A549 (cell line): Measurements from ENCODE around the gene FAHD1. TPM values are rescaled to one million over a fixed set of nuclear protein-coding genes. Genes with fewer than 3 reads are reported as not detected.

Source experiments
- ATAC-seq, 2 experiments: fragments of 200-7000 bp in 1 of 2; fragments of >200 bp in 1 of 2; cut with Nextera tagmentation in 1 of 2; cut with Tn5 transposase in 1 of 2; 3 replicates each; pipeline versions ENCODE4 v1.8.0 to v1.9.1; 2018 to 2020; ENCODE audit warnings: mild to moderate bottlenecking in 1 of 2, moderate library complexity in 1 of 2
- CTCF ChIA-PET: fragments of 300-600 bp; sonication (Branson Sonifier 250); formaldehyde crosslinking; extraction: SDS; loops from one replicate; lab custom pipeline; 2021; ENCODE audit warnings: antibody characterized with exemption, inconsistent platforms; lab: Yijun Ruan, JAX
- POLR2A ChIA-PET: fragments of 350-600 bp; formaldehyde crosslinking; extraction: SDS; loops from one replicate; lab custom pipeline; 2021; ENCODE audit warnings: antibody characterized with exemption, inconsistent platforms; lab: Yijun Ruan, JAX
- DNase-seq, 2 experiments: peaks; one replicate each; pipeline versions ENCODE4 v3.0.0 to v3.0.0-alpha.2; 2011 to 2016; ENCODE audit warnings: low read depth in 1 of 2, low spot score in 1 of 2
- FAIRE-seq: peaks from 2 replicates; lab custom pipeline; 2011; peaks lifted over from hg19 to GRCh38; lab: Jason Lieb, UNC
- H3K27ac ChIP-seq, 2 experiments: fragments of >200 bp; sonication (Bioruptor Twin); formaldehyde crosslinking; 3 replicates each; pipeline ENCODE4 v1.5.1; 2016 to 2017
- H3K4me1 ChIP-seq: fragments of >200 bp; sonication (Bioruptor Twin); formaldehyde crosslinking; 3 replicates; pipeline ENCODE4 v1.6.1; 2016
- H3K4me2 ChIP-seq: fragments of >200 bp; sonication (Bioruptor Twin); formaldehyde crosslinking; 3 replicates; pipeline ENCODE4 v1.6.1; 2016
- H3K4me3 ChIP-seq: fragments of >200 bp; sonication (Bioruptor Twin); formaldehyde crosslinking; 3 replicates; pipeline ENCODE4 v1.5.1; 2016
- H3K9me3 ChIP-seq: fragments of >200 bp; sonication (Bioruptor Twin); formaldehyde crosslinking; 3 replicates; pipeline ENCODE4 v1.6.1; 2016
- CBX8 ChIP-seq: fragments of 200-600 bp; sonication (generic); IDR thresholded peaks from 2 replicates; pipeline ENCODE4 v1.6.1; 2016
- CHD4 ChIP-seq: fragments of 200-600 bp; sonication (generic); IDR thresholded peaks from 2 replicates; pipeline ENCODE4 v1.6.1; 2016; ENCODE audit warnings: antibody characterized with exemption, mild to moderate bottlenecking, borderline replicate concordance
- ESRRA ChIP-seq: fragments of 150-350 bp; IDR thresholded peaks from 2 replicates; pipeline ENCODE4 v1.6.1; 2014; ENCODE audit warnings: mild to moderate bottlenecking, low read length, borderline replicate concordance
- HMGXB4 ChIP-seq: fragments of 250-450 bp; sonication (Bioruptor Pico); IDR thresholded peaks from 2 replicates; pipeline ENCODE4 v1.5.0; 2021; ENCODE audit warnings: mild to moderate bottlenecking, moderate library complexity, borderline replicate concordance
- KDM5A ChIP-seq: fragments of 200-600 bp; sonication (generic); IDR thresholded peaks from 2 replicates; pipeline ENCODE4 v1.6.1; 2016; ENCODE audit warnings: antibody characterized with exemption, mild to moderate bottlenecking
- MAFK ChIP-seq: fragments of 450-650 bp; IDR thresholded peaks from 2 replicates; pipeline ENCODE4 v1.6.1; 2014; ENCODE audit not compliant: partially characterized antibody
- MAZ ChIP-seq: fragments of 150-350 bp; IDR thresholded peaks from 2 replicates; pipeline ENCODE4 v1.6.1; 2014; ENCODE audit warnings: antibody characterized with exemption, low read depth, low read length, borderline replicate concordance
- MYC ChIP-seq: IDR thresholded peaks from 2 replicates; pipeline ENCODE4 v1.6.1; 2012; ENCODE audit warnings: mild to moderate bottlenecking, inconsistent platforms, low read length, improper control_type of control experiment, borderline replicate concordance
- NPAS2 ChIP-seq: fragments of 250-450 bp; sonication (Bioruptor Pico); IDR thresholded peaks from 2 replicates; pipeline ENCODE4 v1.8.0; 2022; ENCODE audit warnings: mild to moderate bottlenecking, moderate library complexity, borderline replicate concordance
- NR3C1 ChIP-seq: fragments of >200 bp; sonication (Bioruptor Twin); formaldehyde crosslinking; IDR thresholded peaks from 3 replicates; pipeline ENCODE4 v1.6.1; 2017
- PBX3 ChIP-seq: IDR thresholded peaks from 2 replicates; pipeline ENCODE4 v1.6.1; 2012
- PHF8 ChIP-seq: fragments of 200-600 bp; sonication (generic); IDR thresholded peaks from 2 replicates; pipeline ENCODE4 v1.6.1; 2016; ENCODE audit warnings: low read depth, mild to moderate bottlenecking, antibody characterized with exemption, moderate library complexity, borderline replicate concordance
- POLR2AphosphoS2 ChIP-seq: conservative IDR thresholded peaks from 2 replicates; pipeline ENCODE4 v1.6.1; 2012; ENCODE audit warnings: low read length, improper control_type of control experiment, inconsistent platforms
- RAD21 ChIP-seq, 2 experiments: fragments of >200 bp in 1 of 2; sonication (Bioruptor Twin) in 1 of 2; formaldehyde crosslinking in 1 of 2; IDR thresholded peaks in 1 of 2; conservative IDR thresholded peaks in 1 of 2; 2 replicates in 1 of 2; 3 replicates in 1 of 2; pipeline ENCODE4 v1.6.1; 2012 to 2018; ENCODE audit warnings: inconsistent platforms in 1 of 2
- ZC3H11A ChIP-seq: fragments of 450-650 bp; IDR thresholded peaks from 2 replicates; pipeline ENCODE4 v1.6.1; 2014; ENCODE audit warnings: antibody characterized with exemption, mild to moderate bottlenecking
- WGBS: methylation state at CpG from one replicate; pipeline ENCODE4 v1.1.6; 2017; ENCODE audit errors: missing lambda C conversion rate; 5-methylcytosine and 5-hydroxymethylcytosine counted together
- polyA plus RNA-seq, 4 experiments: library from polyadenylated mRNA; depleted of rRNA in 3 of 4; stranded (reverse); fragments of >200 nt; fragmentation: RNase III in 1 of 4; extraction: RNeasy Plus Mini Kit Qiagen cat#74134 plus additional on column Dnase treatment in 1 of 4; gene quantifications; 2 replicates in 3 of 4; 3 replicates in 1 of 4; pipeline ENCODE4 v1.2.3, GENCODE V29; 2011 to 2017
- TF ChIP-seq, protein P1 (sequence below): fragments of >200 bp; sonication (Bioruptor Twin); formaldehyde crosslinking; IDR thresholded peaks from 3 replicates; pipeline ENCODE4 v1.6.1; 2016
- TF ChIP-seq, protein P2 (sequence below): IDR thresholded peaks from 2 replicates; pipeline ENCODE4 v1.6.1; 2012; ENCODE audit warnings: low read depth, borderline replicate concordance
- TF ChIP-seq, protein P3 (sequence below): fragments of 200-600 bp; sonication (generic); IDR thresholded peaks from 2 replicates; pipeline ENCODE4 v1.6.1; 2016; ENCODE audit warnings: antibody characterized with exemption, mild to moderate bottlenecking, moderate library complexity
- TF ChIP-seq, protein P4 (sequence below): IDR thresholded peaks from 2 replicates; pipeline ENCODE4 v1.6.1; 2012

FAHD1 gene
- polyA plus RNA-seq, 2 of the 4 experiments (the other 2 are of a cell fraction), result 30.6 to 68.4 TPM

DNA sequence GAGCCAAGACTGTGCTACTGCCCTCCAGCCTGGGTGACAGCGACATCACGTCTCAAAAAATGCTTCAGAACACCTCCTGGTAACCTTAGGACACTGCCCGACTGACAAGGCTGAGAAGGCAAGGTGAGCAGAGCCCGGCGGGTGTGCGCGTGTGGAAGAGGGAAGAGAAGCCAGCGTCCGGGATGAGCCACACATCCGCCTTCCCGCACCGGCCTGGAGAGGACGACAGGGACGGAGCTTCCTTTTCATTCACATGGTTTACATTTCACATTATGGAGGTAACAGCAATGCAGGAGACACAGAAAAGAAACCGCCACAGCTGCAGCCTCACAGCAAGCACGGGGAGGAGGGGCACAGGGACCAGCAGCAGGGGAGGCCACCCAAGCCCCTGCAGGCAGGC, 16.9 kb upstream of the FAHD1 start:
- H3K4me1 ChIP-seq, result peaks cover 10% of the 10 kb centered on the region; the same call in 1 of the 3 replicates
- H3K4me2 ChIP-seq, result no peak overlapping the region
- FAIRE-seq (no peak), DNase-seq (no peak), ATAC-seq (no peak)
- CTCF ChIA-PET, result interaction anchor here (1.3 to 1.8 kb wide), 3 partner anchors 13 to 36 kb away, joined by 3 to 4 read pairs (median 4); no protein-coding TSS in a partner anchor
- WGBS, result 93% methylated on average over 16 of the region's 16 CpGs
- no peak overlapping the region for H3K4me3 ChIP-seq
- H3K27ac ChIP-seq, result no peak overlapping the region
- TF ChIP-seq KDM5A (no peak), MYC (no peak), CBX8 (no peak), ESRRA (no peak), RAD21 (conservative IDR thresholded peaks at IDR 0.05 in 1 of 2, IDR thresholded peaks at IDR 0.05 in 1 of 2) (no peak), MAFK (no peak), PHF8 (no peak), NR3C1 (no peak), ZC3H11A (no peak)
- POLR2A ChIA-PET, result no interaction called here
- H3K9me3 ChIP-seq, result no peaks in the 10 kb centered on the region

GRCh38 chr16:1810536-1810935, 16.5 kb upstream of the FAHD1 start:
- 91% methylated on average over 14 of the region's 16 CpGs for WGBS
- no peak overlapping the region for H3K4me3 ChIP-seq
- no peaks in the 10 kb centered on the region for H3K9me3 ChIP-seq
- peaks cover 10% of the 10 kb centered on the region; the same call in 1 of the 3 replicates for H3K4me1 ChIP-seq
- H3K27ac ChIP-seq, result no peak overlapping the region
- POLR2A ChIA-PET, result interaction anchor here (1.0 kb wide), 1 partner anchor 28 kb away, joined by 3 read pairs; the partner anchor contains the start of genes NUBP2 and SPSB3
- no peak for ATAC-seq
- no peak for FAIRE-seq
- H3K4me2 ChIP-seq, result no peak overlapping the region
- CTCF ChIA-PET, result interaction anchor here (0.6 to 4.0 kb wide), 6 partner anchors 9 to 139 kb away, joined by 3 to 15 read pairs (median 4); no protein-coding TSS in a partner anchor
- no peak for DNase-seq
- TF ChIP-seq KDM5A (no peak), NR3C1 (no peak), POLR2AphosphoS2 (no peak), CHD4 (no peak), ESRRA (no peak), HMGXB4 (CRISPR knock-in tag) (no peak), MYC (no peak)
- TF ChIP-seq, protein P1, sequence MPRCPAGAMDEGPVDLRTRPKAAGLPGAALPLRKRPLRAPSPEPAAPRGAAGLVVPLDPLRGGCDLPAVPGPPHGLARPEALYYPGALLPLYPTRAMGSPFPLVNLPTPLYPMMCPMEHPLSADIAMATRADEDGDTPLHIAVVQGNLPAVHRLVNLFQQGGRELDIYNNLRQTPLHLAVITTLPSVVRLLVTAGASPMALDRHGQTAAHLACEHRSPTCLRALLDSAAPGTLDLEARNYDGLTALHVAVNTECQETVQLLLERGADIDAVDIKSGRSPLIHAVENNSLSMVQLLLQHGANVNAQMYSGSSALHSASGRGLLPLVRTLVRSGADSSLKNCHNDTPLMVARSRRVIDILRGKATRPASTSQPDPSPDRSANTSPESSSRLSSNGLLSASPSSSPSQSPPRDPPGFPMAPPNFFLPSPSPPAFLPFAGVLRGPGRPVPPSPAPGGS, result no peak
- TF ChIP-seq, protein P2, sequence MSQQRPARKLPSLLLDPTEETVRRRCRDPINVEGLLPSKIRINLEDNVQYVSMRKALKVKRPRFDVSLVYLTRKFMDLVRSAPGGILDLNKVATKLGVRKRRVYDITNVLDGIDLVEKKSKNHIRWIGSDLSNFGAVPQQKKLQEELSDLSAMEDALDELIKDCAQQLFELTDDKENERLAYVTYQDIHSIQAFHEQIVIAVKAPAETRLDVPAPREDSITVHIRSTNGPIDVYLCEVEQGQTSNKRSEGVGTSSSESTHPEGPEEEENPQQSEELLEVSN, result no peak

GRCh38 chr16:1812732-1813163, 14.3 kb upstream of the FAHD1 start:
- ATAC-seq, result peak; percentile 94 to 96
- peak; percentile 66 to 80 for DNase-seq
- CTCF ChIA-PET, result interaction anchor here (0.6 to 4.0 kb wide), 15 partner anchors 8 to 449 kb away, joined by 3 to 15 read pairs (median 4); partner anchors contain the start of genes HAGH, MAPK8IP3 and MRPS34
- POLR2A ChIA-PET, result no interaction called here
- H3K4me1 ChIP-seq, result peaks cover 10% of the 10 kb centered on the region; the same call in 1 of the 3 replicates
- no peak overlapping the region for H3K4me3 ChIP-seq
- WGBS, result 19% methylated on average over 17 of the region's 17 CpGs
- no peaks in the 10 kb centered on the region for H3K9me3 ChIP-seq
- FAIRE-seq, result no peak
- H3K4me2 ChIP-seq, result peak overlapping the region; percentile 41; the same call in 2 of the 3 replicates
- peak overlapping the region in 1 of 2 experiments; percentile 30; a peak in 1 of 6 replicates for H3K27ac ChIP-seq
- TF ChIP-seq ESRRA, result no peak
- TF ChIP-seq, protein P1, result no peak
- TF ChIP-seq MAZ, result no peak
- TF ChIP-seq RAD21 (conservative IDR thresholded peaks at IDR 0.05 in 1 of 2, IDR thresholded peaks at IDR 0.05 in 1 of 2), result peak; percentile 65 to 80
- TF ChIP-seq, protein P3, sequence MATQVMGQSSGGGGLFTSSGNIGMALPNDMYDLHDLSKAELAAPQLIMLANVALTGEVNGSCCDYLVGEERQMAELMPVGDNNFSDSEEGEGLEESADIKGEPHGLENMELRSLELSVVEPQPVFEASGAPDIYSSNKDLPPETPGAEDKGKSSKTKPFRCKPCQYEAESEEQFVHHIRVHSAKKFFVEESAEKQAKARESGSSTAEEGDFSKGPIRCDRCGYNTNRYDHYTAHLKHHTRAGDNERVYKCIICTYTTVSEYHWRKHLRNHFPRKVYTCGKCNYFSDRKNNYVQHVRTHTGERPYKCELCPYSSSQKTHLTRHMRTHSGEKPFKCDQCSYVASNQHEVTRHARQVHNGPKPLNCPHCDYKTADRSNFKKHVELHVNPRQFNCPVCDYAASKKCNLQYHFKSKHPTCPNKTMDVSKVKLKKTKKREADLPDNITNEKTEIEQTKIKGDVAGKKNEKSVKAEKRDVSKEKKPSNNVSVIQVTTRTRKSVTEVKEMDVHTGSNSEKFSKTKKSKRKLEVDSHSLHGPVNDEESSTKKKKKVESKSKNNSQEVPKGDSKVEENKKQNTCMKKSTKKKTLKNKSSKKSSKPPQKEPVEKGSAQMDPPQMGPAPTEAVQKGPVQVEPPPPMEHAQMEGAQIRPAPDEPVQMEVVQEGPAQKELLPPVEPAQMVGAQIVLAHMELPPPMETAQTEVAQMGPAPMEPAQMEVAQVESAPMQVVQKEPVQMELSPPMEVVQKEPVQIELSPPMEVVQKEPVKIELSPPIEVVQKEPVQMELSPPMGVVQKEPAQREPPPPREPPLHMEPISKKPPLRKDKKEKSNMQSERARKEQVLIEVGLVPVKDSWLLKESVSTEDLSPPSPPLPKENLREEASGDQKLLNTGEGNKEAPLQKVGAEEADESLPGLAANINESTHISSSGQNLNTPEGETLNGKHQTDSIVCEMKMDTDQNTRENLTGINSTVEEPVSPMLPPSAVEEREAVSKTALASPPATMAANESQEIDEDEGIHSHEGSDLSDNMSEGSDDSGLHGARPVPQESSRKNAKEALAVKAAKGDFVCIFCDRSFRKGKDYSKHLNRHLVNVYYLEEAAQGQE, result no peak
- TF ChIP-seq PBX3, result no peak
- TF ChIP-seq, protein P4, sequence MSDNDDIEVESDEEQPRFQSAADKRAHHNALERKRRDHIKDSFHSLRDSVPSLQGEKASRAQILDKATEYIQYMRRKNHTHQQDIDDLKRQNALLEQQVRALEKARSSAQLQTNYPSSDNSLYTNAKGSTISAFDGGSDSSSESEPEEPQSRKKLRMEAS, result peak; percentile 82
- no peak for TF ChIP-seq NPAS2 (CRISPR knock-in tag)
